Measurements from ENCODE around the gene VWA3A. TPM values are rescaled to one million over a fixed set of nuclear protein-coding genes. Genes with fewer than 3 reads are reported as not detected.
"Not testable (repeated sequence)": the region's sequence is repeated elsewhere in the genome, so short reads cannot be mapped to it uniquely, and the experiment has no call there.

VWA3A gene
- total and polyA plus RNA-seq, 5 donors: 0.06 to 0.11 (median 0.09) TPM; not detected in 2

DNA sequence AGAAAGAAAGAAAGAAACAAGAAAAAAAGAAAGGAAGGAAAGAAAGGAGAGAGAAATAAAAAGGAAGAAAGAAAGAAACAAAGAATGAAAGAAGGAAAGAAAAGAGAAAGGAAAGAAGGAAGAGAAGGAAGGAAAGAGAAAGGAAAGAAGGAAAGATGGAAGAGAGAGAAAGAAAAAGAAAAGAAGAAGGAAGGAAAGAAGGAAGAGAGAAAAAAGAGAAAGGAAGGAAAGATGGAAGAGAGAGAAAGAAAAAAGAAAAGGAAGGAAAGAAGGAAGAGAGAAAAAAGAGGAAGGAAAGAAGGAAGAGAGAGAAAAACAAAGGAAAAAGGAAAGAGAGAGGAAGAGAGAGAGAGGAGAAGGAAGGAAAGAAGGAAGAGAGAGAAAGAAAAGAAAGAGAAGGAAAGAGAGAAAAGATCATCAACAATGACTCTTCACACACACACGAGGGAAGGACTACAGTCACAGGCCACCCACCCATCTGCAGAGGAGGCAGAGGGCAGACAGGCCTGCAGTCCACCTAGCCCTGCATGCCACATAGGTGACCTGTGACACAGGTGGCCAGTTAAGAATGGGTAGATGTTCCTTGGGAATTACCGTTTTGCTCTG is 23.9 kb downstream of the VWA3A start:
- H3K4me1 ChIP-seq (ENCODE audit: control insufficient read depth, insufficient read depth, low read length): no peaks in the 10 kb centered on the region
- WGBS: 69% methylated on average over 2 of the region's 2 CpGs
- intact Hi-C loops (cut with DNase I): no loop called here
- H3K4me3 ChIP-seq (ENCODE audit: low read length): no peak overlapping the region
- ATAC-seq (no peak), DNase-seq (no peak)
- no peaks in the 10 kb centered on the region for H3K27me3 ChIP-seq (ENCODE audit: control insufficient read depth, insufficient read depth)
- no peaks in the 10 kb centered on the region for H3K9me3 ChIP-seq (ENCODE audit: control insufficient read depth, low read length)
- H3K27ac ChIP-seq (ENCODE audit: low read length): no peak overlapping the region

DNA sequence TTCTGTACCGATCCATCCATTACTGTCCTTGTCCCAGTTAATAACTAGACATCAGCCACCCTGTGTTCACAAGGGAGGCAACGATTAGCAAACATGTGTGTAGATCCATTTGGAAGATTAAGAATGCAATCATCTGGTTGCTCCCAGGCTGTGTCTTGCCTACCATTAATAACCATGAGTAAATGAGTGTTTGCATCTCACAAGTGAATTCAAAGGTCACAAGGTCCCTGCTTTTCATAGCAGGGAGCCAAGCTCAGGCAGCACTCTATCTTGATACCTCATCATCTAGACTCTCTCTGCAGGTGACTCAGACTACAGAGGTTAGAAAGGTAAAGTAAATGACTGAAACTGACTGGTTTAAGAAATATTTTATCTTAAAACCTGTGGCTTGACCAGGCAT is 25.3 kb downstream of the VWA3A start:
- 88% methylated on average over 2 of the region's 2 CpGs for WGBS
- no peak for ATAC-seq
- H3K4me1 ChIP-seq (ENCODE audit: control insufficient read depth, insufficient read depth, low read length): no peaks in the 10 kb centered on the region
- intact Hi-C loops (cut with DNase I): no loop called here
- H3K27ac ChIP-seq (ENCODE audit: low read length): no peak overlapping the region
- no peak for DNase-seq
- no peaks in the 10 kb centered on the region for H3K27me3 ChIP-seq (ENCODE audit: control insufficient read depth, insufficient read depth)
- H3K4me3 ChIP-seq (ENCODE audit: low read length): no peak overlapping the region
- no peaks in the 10 kb centered on the region for H3K9me3 ChIP-seq (ENCODE audit: control insufficient read depth, low read length)

DNA sequence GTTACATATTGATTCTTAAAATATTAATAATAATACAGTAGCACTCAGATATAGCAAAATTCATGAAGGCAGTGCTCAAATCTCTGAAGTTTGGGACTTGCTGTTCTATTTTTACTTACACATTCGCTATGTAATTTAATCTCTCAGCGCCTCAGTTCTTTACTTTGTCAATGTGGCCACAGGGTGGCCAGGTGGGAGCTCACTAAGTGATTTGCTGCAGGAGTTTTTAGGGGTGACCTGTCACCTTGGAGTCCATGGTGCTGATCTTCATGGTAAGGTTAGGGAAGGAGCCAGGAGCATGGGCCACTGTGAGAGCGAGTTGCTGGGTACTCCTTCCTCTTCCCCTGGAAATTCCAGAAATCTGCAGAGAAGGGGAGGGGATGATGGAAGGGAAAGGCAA is 28.1 kb downstream of the VWA3A start:
- Histone ChIP-seq H3K4me3 (ENCODE audit: low read length) (no peak overlapping the region), H3K27ac (ENCODE audit: low read length) (no peak overlapping the region), H3K27me3 (ENCODE audit: control insufficient read depth, insufficient read depth) (no peaks in the 10 kb centered on the region), H3K9me3 (ENCODE audit: control insufficient read depth, low read length) (no peaks in the 10 kb centered on the region), H3K4me1 (ENCODE audit: control insufficient read depth, insufficient read depth, low read length) (no peaks in the 10 kb centered on the region)
- no peak for DNase-seq
- ATAC-seq: no peak
- intact Hi-C loops (cut with DNase I): no loop called here
- 70% methylated on average over 3 of the region's 3 CpGs for WGBS

DNA sequence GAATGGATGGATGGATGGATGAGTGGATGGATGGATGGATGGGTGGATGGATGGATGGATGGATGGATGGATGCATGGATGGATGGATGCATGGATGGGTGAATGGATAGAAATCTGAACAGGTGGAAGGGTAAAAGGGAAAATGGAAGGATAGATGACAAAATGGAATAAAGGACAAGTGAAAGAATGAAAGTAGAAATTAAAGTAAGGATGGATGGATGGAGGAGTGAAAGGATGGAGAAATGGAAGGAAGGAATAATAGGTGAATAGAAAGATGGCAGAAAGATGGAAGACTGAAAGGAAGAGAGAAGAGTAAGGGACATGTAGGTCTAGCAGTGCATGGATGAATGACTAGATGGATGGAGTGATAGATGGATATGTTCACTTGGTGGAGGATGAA is 29.9 kb downstream of the VWA3A start:
- H3K9me3 ChIP-seq (ENCODE audit: control insufficient read depth, low read length): no peaks in the 10 kb centered on the region
- DNase-seq (no peak), ATAC-seq (no peak)
- H3K27me3 ChIP-seq (ENCODE audit: control insufficient read depth, insufficient read depth): no peaks in the 10 kb centered on the region
- intact Hi-C loops (cut with DNase I): no loop called here
- no peak overlapping the region for H3K27ac ChIP-seq (ENCODE audit: low read length)
- no peaks in the 10 kb centered on the region for H3K4me1 ChIP-seq (ENCODE audit: control insufficient read depth, insufficient read depth, low read length)
- no peak overlapping the region for H3K4me3 ChIP-seq (ENCODE audit: low read length)

DNA sequence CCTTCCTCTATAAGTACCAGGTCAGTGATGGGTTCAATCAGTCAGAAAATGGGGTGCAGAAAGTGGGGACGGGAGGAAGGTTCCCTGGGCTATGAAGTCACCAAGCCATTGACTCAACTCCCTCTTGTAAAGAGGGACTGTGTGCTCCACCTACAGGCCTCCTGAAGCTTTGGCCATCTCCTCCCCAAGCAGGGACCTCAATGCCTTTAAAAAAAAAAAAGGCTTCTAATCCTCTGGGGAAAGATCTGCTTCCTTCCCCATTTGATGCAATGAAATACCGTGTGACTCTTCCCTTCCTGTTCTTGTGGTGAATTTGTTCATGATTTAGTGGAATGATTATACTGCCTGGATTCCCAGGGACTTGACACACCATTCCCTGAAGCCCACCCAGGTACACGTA is 30.8 kb downstream of the VWA3A start:
- no peak for DNase-seq
- WGBS: 49% methylated on average over 3 of the region's 3 CpGs

DNA sequence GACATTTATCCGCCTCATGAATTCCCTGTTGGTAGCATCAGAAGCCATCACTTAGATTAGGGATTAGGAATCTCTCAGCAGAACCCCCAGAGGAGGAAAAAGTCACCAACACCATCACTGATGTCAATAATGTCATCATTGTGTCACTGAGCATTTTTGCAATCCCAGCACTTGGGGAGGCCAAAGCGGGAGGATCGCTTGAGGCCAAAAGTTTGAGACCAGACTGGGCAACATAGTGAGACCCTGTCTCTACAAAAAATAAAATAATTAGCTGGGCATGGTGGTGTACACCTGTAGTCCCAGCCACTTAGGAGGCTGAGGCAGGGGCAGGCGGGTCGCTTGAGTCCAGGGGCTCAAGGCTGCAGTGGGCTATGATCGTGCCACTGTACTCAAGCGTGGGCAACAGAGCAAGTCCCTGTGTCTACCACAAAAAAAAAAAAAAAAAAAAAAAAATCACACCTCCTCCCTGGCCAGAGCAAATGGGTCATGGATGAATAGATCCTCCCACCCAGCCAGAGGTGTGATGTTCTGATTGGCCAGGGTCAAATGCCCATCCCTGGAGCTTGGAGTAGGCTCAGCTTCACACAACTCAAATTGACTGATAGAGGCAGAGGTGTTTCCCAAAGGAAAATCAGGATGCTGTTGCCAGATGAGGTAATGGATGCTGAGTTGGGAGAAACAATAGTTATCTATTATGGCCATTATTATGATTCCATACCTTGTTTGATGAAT is 31.6 kb downstream of the VWA3A start:
- DNase-seq (no peak), ATAC-seq (no peak)
- Histone ChIP-seq H3K4me3 (ENCODE audit: low read length) (no peak overlapping the region), H3K9me3 (ENCODE audit: control insufficient read depth, low read length) (no peaks in the 10 kb centered on the region), H3K27me3 (ENCODE audit: control insufficient read depth, insufficient read depth) (no peaks in the 10 kb centered on the region), H3K27ac (ENCODE audit: low read length) (no peak overlapping the region), H3K4me1 (ENCODE audit: control insufficient read depth, insufficient read depth, low read length) (no peaks in the 10 kb centered on the region)
- intact Hi-C loops (cut with DNase I): no loop called here
- 95% methylated on average over 7 of the region's 7 CpGs for WGBS

More for the DNA sequence above, 30.8 kb downstream of the VWA3A start:
- no peaks in the 10 kb centered on the region for H3K4me1 ChIP-seq (ENCODE audit: control insufficient read depth, insufficient read depth, low read length)
- intact Hi-C loops (cut with DNase I): no loop called here
- H3K4me3 ChIP-seq (ENCODE audit: low read length): no peak overlapping the region
- no peaks in the 10 kb centered on the region for H3K27me3 ChIP-seq (ENCODE audit: control insufficient read depth, insufficient read depth)
- H3K9me3 ChIP-seq (ENCODE audit: control insufficient read depth, low read length): no peaks in the 10 kb centered on the region
- no peak for ATAC-seq
- H3K27ac ChIP-seq (ENCODE audit: low read length): no peak overlapping the region

DNA sequence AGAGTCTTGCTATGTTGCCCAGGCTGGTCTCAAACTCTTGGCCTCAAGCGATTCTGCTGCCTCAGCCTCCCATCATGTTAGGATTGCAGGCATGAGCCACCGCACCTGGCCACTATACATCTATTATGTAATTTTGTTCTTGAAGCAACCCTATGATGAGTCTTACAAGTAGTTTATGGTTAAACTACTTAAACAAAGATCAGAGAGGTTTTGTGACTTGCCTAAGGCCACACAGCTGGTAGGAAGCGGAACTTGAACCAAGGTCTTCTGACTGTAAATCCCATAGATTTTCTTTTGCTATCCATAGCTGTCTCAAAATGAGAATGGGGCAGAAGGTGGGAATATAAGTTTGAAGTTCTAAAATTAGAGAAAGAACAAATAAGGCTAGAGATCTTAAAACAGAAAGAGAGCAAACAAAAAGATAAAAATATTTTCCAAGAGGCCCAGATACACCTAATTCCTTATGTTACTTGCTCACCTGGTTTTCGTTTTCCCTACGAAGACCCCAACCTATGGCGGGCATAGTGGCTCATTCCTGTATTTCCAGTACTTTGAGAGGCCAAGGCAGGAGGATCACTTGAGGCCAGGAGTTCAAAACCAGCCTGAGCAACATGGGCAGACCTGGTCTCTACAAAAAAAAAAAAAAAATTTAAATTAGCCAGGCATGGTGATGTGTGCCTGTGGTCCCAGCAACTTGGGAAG is 32.4 kb downstream of the VWA3A start:
- H3K4me1 ChIP-seq (ENCODE audit: control insufficient read depth, insufficient read depth, low read length): no peaks in the 10 kb centered on the region
- no peaks in the 10 kb centered on the region for H3K9me3 ChIP-seq (ENCODE audit: control insufficient read depth, low read length)
- no peak overlapping the region for H3K4me3 ChIP-seq (ENCODE audit: low read length)
- ATAC-seq (no peak), DNase-seq (no peak)
- no peaks in the 10 kb centered on the region for H3K27me3 ChIP-seq (ENCODE audit: control insufficient read depth, insufficient read depth)
- no peak overlapping the region for H3K27ac ChIP-seq (ENCODE audit: low read length)
- WGBS: 95% methylated on average over 6 of the region's 6 CpGs
- intact Hi-C loops (cut with DNase I): no loop called here

DNA sequence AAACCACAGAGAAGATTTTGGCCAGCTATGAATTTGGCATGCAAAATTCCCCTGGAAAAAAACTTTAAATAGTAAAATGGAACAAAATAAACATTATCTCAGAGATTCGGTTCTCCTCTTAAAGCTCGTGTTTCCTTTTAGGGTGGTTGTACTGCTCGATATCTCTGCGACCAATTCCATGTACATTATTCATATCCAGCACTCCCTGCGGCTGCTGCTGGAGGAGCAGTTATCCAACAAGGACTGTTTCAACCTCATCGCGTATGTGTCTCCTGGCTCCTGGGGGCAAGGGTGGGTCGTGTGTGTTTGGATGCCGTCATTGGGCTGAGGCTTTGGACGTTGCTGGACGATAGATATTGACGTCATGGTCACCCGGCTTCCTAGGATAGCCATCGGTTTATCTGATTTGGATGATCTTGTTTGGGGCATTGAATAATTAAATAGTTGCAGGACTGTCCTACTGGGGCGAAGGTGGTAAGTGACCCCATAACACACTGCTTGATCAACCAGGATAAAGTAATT is 33.8 kb downstream of the VWA3A start:
- H3K27me3 ChIP-seq (ENCODE audit: control insufficient read depth, insufficient read depth): no peaks in the 10 kb centered on the region
- ATAC-seq (no peak), DNase-seq (no peak)
- no peaks in the 10 kb centered on the region for H3K9me3 ChIP-seq (ENCODE audit: control insufficient read depth, low read length)
- no peaks in the 10 kb centered on the region for H3K4me1 ChIP-seq (ENCODE audit: control insufficient read depth, insufficient read depth, low read length)
- H3K4me3 ChIP-seq (ENCODE audit: low read length): no peak overlapping the region
- H3K27ac ChIP-seq (ENCODE audit: low read length): no peak overlapping the region
- 68% methylated on average over 15 of the region's 15 CpGs for WGBS
- intact Hi-C loops (cut with DNase I): no loop called here

DNA sequence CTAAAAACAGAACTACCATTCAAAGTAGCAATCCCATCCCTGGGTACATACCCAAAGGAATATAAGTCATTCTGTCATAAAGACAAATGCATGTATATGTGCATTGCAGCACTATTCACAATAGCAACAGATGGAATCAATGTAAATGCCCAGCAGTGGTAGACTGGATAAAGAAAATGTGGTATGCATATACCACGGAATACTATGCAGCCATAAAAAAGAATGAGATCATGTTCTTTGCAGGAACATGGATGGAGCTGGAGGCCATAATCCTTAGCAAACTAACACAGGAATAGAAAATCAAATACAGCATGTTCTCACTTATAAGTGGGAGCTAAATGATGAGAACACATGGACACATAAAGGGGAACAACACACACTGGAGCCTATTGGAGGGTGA is 36.2 kb downstream of the VWA3A start:
- H3K9me3 ChIP-seq (ENCODE audit: control insufficient read depth, low read length); H3K27ac ChIP-seq (ENCODE audit: low read length); intact Hi-C loops (cut with DNase I); ATAC-seq; DNase-seq; H3K4me1 ChIP-seq (ENCODE audit: control insufficient read depth, insufficient read depth, low read length); H3K4me3 ChIP-seq (ENCODE audit: low read length); H3K27me3 ChIP-seq (ENCODE audit: control insufficient read depth, insufficient read depth): not testable (repeated sequence)
- 93% methylated on average over 1 of the region's 1 CpG for WGBS

DNA sequence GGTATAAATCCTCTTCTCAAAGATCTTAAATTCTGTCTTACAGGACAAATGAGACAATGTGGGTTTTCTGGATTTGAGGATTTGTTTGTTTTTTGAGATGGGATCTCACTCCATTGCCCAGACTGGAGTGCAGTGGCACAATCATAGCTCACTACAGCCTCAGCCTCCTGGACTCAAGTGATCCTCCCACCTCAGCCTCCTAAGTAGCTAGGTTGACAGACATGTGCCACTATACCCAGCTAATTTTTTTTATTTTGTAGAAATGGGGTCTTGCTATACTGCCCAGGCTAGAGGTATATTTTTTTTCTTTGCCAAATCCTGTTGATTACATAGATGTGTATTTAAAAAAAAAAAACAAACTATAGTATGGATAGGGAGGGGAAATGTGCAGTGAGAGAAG is 38.2 kb downstream of the VWA3A start:
- Histone ChIP-seq H3K27me3 (ENCODE audit: control insufficient read depth, insufficient read depth) (no peaks in the 10 kb centered on the region), H3K4me3 (ENCODE audit: low read length) (no peak overlapping the region), H3K9me3 (ENCODE audit: control insufficient read depth, low read length) (no peaks in the 10 kb centered on the region), H3K4me1 (ENCODE audit: control insufficient read depth, insufficient read depth, low read length) (no peaks in the 10 kb centered on the region), H3K27ac (ENCODE audit: low read length) (no peak overlapping the region)
- intact Hi-C loops (cut with DNase I): no loop called here
- ATAC-seq (no peak), DNase-seq (no peak)

DNA sequence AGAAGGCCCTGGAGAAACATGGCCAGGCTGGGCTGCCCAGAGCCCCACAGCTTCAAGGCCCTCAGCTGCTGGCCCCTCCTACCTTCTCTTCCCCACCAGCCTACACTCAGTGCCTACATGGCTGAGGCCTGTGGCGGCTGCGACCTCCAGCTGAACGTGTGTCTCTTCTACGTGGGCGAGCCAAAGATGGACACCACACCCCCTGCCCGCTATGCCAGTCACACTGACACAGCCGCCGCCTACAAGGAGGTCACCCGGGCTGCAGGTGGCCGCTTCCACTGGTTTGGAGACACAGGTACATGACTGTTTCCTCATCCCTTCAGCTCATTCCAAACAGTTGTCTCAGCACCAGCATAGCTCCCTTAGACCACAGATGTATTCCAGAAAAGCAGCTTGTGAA is 40.5 kb downstream of the VWA3A start:
- ATAC-seq (no peak), DNase-seq (no peak)
- H3K9me3 ChIP-seq (ENCODE audit: control insufficient read depth, low read length): no peaks in the 10 kb centered on the region
- no peaks in the 10 kb centered on the region for H3K4me1 ChIP-seq (ENCODE audit: control insufficient read depth, insufficient read depth, low read length)
- intact Hi-C loops (cut with DNase I): no loop called here
- 83% methylated on average over 10 of the region's 10 CpGs for WGBS
- no peaks in the 10 kb centered on the region for H3K27me3 ChIP-seq (ENCODE audit: control insufficient read depth, insufficient read depth)
- no peak overlapping the region for H3K27ac ChIP-seq (ENCODE audit: low read length)
- no peak overlapping the region for H3K4me3 ChIP-seq (ENCODE audit: low read length)

Data from right cardiac atrium (tissue), 5 donors.